Stimulated activated CD4-positive, alpha-beta T cell treated with anti-CD3 and anti-CD28 coated beads, TNF-alpha, amount 100 ng/mL, for 1 hour (primary cell): ENCODE data around the gene CLEC2L.

ENCODE experiments used
- DNase-seq, 3 donors: peaks; one replicate each; pipeline ENCODE4 v3.0.0-alpha.2; 2020; ENCODE audit warnings: low read depth in 3 of 3, low spot score in 1 of 3

Gene CLEC2L

GRCh38 chr7:139523199-139523941 lies at the start of gene CLEC2L:
TSS of gene CLEC2L (plus strand) at chr7:139523685. CDS start at chr7:139523928, 243 bp downstream.
- DNase-seq: no peak

- no peak for DNase-seq
Observed at GRCh38 chr7:139476139-139476538, 47.3 kb upstream of the CLEC2L start.

- DNase-seq: no peak
Observed at GRCh38 chr7:139476891-139477290, 46.6 kb upstream of the CLEC2L start.

- DNase-seq: no peak
Observed at GRCh38 chr7:139479620-139480019, 43.9 kb upstream of the CLEC2L start.

GRCh38 chr7:139481364-139481763 lies 42.1 kb upstream of the CLEC2L start:
- no peak for DNase-seq

GRCh38 chr7:139482122-139482521 lies 41.4 kb upstream of the CLEC2L start:
- DNase-seq: no peak

GRCh38 chr7:139482662-139483466 lies 40.6 kb upstream of the CLEC2L start:
- peak in 1 of 3 donors; percentile 2 for DNase-seq

- no peak for DNase-seq
Observed at GRCh38 chr7:139487366-139488080, 36.0 kb upstream of the CLEC2L start.

GRCh38 chr7:139488810-139489209 lies 34.7 kb upstream of the CLEC2L start:
- DNase-seq: no peak

- no peak for DNase-seq
Observed at GRCh38 chr7:139490130-139490529, 33.4 kb upstream of the CLEC2L start.

- DNase-seq: no peak
Observed at GRCh38 chr7:139492293-139492692, 31.2 kb upstream of the CLEC2L start.

- DNase-seq: no peak
Observed at GRCh38 chr7:139494835-139495579, 28.5 kb upstream of the CLEC2L start.

GRCh38 chr7:139495580-139496125 lies 27.8 kb upstream of the CLEC2L start:
- DNase-seq: no peak

GRCh38 chr7:139496528-139496927 lies 27.0 kb upstream of the CLEC2L start:
- no peak for DNase-seq

GRCh38 chr7:139500770-139501138 lies 22.7 kb upstream of the CLEC2L start:
- no peak for DNase-seq

GRCh38 chr7:139502226-139502625 lies 21.3 kb upstream of the CLEC2L start:
- DNase-seq: no peak

GRCh38 chr7:139505563-139505962 lies 17.9 kb upstream of the CLEC2L start:
- no peak for DNase-seq

GRCh38 chr7:139509535-139509934 lies 13.9 kb upstream of the CLEC2L start:
- no peak for DNase-seq

GRCh38 chr7:139511315-139511714 lies 12.2 kb upstream of the CLEC2L start:
- DNase-seq: no peak

- no peak for DNase-seq
Observed at GRCh38 chr7:139515266-139515665, 8.2 kb upstream of the CLEC2L start.

- DNase-seq: no peak
Observed at GRCh38 chr7:139521439-139521838, 2.0 kb upstream of the CLEC2L start.
